ENCODE results near the gene UFM1.
"Not testable (repeated sequence)": the region's sequence is repeated elsewhere in the genome, so short reads cannot be mapped to it uniquely, and the experiment has no call there.

The UFM1 gene

DNA sequence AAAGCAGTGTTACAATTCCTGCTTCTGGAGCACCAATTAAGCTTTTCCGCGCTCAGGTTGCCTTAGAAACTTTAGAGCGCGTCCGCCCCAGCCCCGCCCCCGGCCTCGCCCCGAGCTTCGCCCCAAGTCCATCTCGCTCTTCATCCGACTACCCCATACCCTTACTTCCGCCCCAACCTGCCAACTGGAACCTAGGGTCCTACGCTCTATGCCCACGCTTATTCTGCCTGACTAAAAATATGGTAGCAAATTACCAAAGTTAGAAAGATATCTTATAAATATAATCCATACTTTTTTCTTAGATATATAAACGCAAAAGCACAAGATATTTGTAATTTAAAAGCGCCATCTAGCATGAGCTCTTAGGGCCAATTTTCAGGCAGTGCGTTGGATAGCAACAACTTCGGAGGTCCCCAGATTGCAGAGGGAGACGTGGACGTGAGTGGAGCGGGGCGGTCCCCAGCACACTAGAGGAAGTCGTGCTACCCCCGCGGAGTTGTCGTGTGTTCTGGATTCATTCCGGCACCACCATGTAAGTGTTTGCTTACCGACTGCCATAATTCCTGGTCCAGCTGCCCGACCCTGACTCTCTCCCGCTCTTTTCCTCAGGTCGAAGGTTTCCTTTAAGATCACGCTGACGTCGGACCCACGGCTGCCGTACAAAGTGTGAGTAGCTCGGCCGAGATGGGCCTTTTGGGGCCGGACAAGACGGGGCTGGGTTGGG, at the start of gene UFM1:
Gene UFM1, plus strand, starts transcription at position 462 of the 724 bp plus-strand sequence. Its CDS starts 69 bp downstream, at position 531.
- Histone ChIP-seq H3K36me3 (replicated peaks) (peaks cover 7% of the 10 kb centered on the region), H3K27ac (peak within 1 kb of the TSS; percentile 97), H3K4me3 (ENCODE audit: low read depth, low read length) (peak within 1 kb of the TSS; percentile 89), H3K27me3 (replicated peaks) (no peaks in the 10 kb centered on the region)
- DNase-seq = peak; percentile 92
- in situ Hi-C loops (cut with HindIII; ENCODE audit: low pct_ligation_motif_present, low sequenced_read_pairs) = no loop called here
- TF ChIP-seq, protein P1, sequence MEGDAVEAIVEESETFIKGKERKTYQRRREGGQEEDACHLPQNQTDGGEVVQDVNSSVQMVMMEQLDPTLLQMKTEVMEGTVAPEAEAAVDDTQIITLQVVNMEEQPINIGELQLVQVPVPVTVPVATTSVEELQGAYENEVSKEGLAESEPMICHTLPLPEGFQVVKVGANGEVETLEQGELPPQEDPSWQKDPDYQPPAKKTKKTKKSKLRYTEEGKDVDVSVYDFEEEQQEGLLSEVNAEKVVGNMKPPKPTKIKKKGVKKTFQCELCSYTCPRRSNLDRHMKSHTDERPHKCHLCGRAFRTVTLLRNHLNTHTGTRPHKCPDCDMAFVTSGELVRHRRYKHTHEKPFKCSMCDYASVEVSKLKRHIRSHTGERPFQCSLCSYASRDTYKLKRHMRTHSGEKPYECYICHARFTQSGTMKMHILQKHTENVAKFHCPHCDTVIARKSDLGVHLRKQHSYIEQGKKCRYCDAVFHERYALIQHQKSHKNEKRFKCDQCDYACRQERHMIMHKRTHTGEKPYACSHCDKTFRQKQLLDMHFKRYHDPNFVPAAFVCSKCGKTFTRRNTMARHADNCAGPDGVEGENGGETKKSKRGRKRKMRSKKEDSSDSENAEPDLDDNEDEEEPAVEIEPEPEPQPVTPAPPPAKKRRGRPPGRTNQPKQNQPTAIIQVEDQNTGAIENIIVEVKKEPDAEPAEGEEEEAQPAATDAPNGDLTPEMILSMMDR (IDR thresholded peaks at IDR 0.05; ENCODE audit: low read depth, low read length, missing control alignments) = no peak

DNA sequence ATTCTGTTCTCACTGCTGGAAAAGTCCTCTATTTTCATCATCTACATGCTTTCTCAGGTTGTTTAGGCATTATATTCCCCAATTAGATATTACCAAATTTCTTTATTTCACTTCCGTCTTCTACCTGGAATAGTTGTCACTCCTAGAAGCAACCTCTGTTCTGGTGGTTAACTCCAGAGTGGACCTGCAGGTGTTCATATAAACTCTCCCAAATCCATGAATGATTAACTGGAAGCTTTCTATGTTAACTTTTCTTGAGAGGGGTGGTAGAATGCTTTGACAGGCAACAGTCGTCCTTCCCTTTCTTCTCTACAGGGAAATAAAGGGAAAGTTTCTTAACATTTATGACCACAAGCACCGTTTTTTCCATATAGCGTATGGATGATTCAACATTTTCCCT, 48.4 kb upstream of the UFM1 start:
- H3K27ac ChIP-seq = no peak overlapping the region
- TF ChIP-seq, protein P1 (IDR thresholded peaks at IDR 0.05; ENCODE audit: low read depth, low read length, missing control alignments) = no peak
- no peaks in the 10 kb centered on the region for H3K27me3 ChIP-seq (replicated peaks)
- no peak overlapping the region for H3K4me3 ChIP-seq (ENCODE audit: low read depth, low read length)
- DNase-seq = no peak
- H3K36me3 ChIP-seq (replicated peaks) = no peaks in the 10 kb centered on the region
- in situ Hi-C loops (cut with HindIII; ENCODE audit: low pct_ligation_motif_present, low sequenced_read_pairs) = no loop called here

DNA sequence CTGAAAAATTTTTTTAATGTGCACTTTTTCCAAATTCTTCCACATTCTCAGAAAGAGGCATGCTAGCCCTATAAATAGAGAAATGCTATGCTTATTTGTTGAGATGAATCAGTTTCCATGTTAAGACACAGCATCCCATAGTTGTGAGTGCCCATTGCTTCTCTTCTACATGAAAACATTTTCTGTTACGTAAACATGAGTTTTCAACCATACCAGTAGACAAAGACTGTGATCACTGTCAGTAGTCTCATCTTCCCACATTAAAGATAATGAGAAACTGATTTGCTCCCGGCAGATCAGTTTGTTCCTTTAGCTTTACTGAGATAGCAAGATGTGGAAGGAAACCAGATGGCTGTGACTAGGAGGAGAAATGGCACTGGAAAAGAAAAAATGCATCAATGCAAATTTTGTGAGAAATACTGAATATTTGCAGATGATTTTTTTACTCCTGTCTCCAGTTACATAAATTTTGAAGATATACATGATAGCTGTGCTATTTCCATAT, 45.8 kb upstream of the UFM1 start:
- no peaks in the 10 kb centered on the region for H3K36me3 ChIP-seq (replicated peaks)
- TF ChIP-seq, protein P1 (IDR thresholded peaks at IDR 0.05; ENCODE audit: low read depth, low read length, missing control alignments) = no peak

DNA sequence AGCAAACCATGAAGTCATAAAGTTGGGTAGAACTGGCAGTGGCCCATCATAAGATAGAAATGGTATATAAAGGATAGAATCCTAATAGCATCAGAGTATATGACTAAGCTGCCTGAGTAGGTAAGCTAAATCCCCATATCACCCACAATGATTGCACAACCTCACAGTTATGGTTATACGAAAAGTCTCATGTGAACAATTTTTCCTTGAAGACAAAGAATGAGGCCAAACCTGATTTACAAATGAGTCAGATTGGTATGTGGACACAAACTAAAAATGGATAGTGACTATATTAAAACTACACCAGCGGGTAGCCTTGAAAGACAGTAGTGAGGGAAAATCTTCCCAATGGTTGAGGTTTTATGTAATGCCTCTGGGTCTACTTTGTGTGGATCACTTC, 40.9 kb upstream of the UFM1 start:
- in situ Hi-C loops (cut with HindIII; ENCODE audit: low pct_ligation_motif_present, low sequenced_read_pairs) = no loop called here
- TF ChIP-seq, protein P1 (IDR thresholded peaks at IDR 0.05; ENCODE audit: low read depth, low read length, missing control alignments) = no peak
- H3K27ac ChIP-seq = no peak overlapping the region
- DNase-seq = peak; percentile 41
- H3K4me3 ChIP-seq (ENCODE audit: low read depth, low read length) = no peak overlapping the region
- H3K36me3 ChIP-seq (replicated peaks) = no peaks in the 10 kb centered on the region
- no peaks in the 10 kb centered on the region for H3K27me3 ChIP-seq (replicated peaks)

More for the DNA sequence above, 45.8 kb upstream of the UFM1 start:
- H3K27ac ChIP-seq = no peak overlapping the region
- DNase-seq = no peak
- H3K4me3 ChIP-seq (ENCODE audit: low read depth, low read length) = no peak overlapping the region
- H3K27me3 ChIP-seq (replicated peaks) = no peaks in the 10 kb centered on the region
- in situ Hi-C loops (cut with HindIII; ENCODE audit: low pct_ligation_motif_present, low sequenced_read_pairs) = no loop called here

DNA sequence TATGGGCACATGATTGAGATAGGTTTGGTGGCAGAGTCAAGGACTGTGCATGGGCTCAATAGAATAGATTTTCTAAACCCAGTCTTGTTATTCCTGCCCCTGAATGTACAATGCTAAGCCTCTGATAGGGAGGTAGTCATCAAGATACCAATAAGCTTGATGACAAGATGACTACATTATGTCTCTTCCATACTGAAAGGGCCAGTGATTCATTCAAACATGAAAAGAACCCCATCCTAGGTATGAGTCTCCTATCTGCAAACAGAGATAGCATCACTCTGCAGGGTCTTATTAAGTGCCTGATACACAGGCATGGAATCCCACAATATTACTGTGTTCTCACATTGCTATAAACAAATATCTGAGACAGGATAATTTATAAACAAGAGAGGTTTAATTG, 40.3 kb upstream of the UFM1 start:
- H3K4me3 ChIP-seq (ENCODE audit: low read depth, low read length) = no peak overlapping the region
- in situ Hi-C loops (cut with HindIII; ENCODE audit: low pct_ligation_motif_present, low sequenced_read_pairs) = no loop called here
- H3K36me3 ChIP-seq (replicated peaks) = no peaks in the 10 kb centered on the region
- DNase-seq = no peak
- TF ChIP-seq, protein P1 (IDR thresholded peaks at IDR 0.05; ENCODE audit: low read depth, low read length, missing control alignments) = no peak
- H3K27me3 ChIP-seq (replicated peaks) = no peaks in the 10 kb centered on the region
- no peak overlapping the region for H3K27ac ChIP-seq

DNA sequence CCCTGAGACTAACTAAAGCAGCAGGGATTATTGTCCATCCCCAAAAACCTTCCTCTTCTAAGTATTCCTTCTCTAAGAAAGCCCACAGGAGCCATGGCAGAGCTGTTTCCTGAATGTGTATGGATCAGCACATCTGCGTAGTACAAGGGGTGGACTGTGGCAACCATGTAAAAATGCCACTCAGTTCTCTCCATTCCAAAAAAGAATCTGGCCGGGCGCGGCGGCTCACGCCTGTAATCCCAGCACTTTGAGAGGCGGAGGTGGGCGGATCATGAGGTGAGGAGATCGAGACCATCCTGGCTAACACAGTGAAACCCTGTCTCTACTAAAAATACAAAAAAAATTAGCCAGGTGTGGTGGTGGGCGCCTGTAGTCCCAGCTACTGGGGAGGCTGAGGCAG, 38.5 kb upstream of the UFM1 start:
- H3K4me3 ChIP-seq (ENCODE audit: low read depth, low read length); H3K27ac ChIP-seq; H3K36me3 ChIP-seq (replicated peaks); H3K27me3 ChIP-seq (replicated peaks); DNase-seq; in situ Hi-C loops (cut with HindIII; ENCODE audit: low pct_ligation_motif_present, low sequenced_read_pairs): not testable (repeated sequence)
